Retinal pigment epithelial cell (primary cell): ENCODE data around the gene PIK3C3.
"Not testable (repeated sequence)": the region's sequence is repeated elsewhere in the genome, so short reads cannot be mapped to it uniquely, and the experiment has no call there.

Experiments used
- DNase-seq: peaks from one replicate; pipeline ENCODE4 v3.0.0-alpha.2; 2010; ENCODE audit warnings: low read depth
- H3K4me3 ChIP-seq: 2 replicates; pipeline ENCODE4 v1.5.1; 2011; ENCODE audit warnings: mild to moderate bottlenecking, low read length, control low read depth, moderate library complexity
- TF ChIP-seq, protein P1 (sequence below): conservative IDR thresholded peaks from 2 replicates; pipeline ENCODE4 v1.5.1; 2011; ENCODE audit warnings: low read depth, low read length, control low read depth, inconsistent platforms

PIK3C3 gene

DNA sequence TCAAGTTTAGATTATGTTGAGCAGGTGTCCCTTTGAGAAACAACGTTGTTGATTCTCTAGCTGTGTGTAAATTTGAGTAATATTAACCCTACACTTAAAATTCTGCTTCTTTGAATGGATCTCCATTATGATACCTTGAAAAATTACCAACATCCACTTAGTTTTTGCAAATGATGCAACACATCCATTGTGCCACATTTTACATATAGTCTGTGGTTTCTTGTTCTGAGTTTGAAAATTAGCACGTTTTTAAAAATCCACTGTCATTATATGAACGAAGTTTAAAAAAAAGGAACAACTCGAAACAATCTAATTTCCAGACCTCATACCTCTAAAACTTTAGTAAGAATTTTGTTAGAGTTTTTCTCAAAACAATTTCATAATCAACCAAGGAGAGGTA, 37.7 kb downstream of the PIK3C3 start:
- H3K4me3 ChIP-seq, result no peak overlapping the region
- no peak for DNase-seq
- TF ChIP-seq, protein P1, sequence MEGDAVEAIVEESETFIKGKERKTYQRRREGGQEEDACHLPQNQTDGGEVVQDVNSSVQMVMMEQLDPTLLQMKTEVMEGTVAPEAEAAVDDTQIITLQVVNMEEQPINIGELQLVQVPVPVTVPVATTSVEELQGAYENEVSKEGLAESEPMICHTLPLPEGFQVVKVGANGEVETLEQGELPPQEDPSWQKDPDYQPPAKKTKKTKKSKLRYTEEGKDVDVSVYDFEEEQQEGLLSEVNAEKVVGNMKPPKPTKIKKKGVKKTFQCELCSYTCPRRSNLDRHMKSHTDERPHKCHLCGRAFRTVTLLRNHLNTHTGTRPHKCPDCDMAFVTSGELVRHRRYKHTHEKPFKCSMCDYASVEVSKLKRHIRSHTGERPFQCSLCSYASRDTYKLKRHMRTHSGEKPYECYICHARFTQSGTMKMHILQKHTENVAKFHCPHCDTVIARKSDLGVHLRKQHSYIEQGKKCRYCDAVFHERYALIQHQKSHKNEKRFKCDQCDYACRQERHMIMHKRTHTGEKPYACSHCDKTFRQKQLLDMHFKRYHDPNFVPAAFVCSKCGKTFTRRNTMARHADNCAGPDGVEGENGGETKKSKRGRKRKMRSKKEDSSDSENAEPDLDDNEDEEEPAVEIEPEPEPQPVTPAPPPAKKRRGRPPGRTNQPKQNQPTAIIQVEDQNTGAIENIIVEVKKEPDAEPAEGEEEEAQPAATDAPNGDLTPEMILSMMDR, result no peak

GRCh38 chr18:41993151-41993550, 38.1 kb downstream of the PIK3C3 start:
- TF ChIP-seq, protein P1, result no peak
- H3K4me3 ChIP-seq, result no peak overlapping the region
- DNase-seq, result no peak

DNA sequence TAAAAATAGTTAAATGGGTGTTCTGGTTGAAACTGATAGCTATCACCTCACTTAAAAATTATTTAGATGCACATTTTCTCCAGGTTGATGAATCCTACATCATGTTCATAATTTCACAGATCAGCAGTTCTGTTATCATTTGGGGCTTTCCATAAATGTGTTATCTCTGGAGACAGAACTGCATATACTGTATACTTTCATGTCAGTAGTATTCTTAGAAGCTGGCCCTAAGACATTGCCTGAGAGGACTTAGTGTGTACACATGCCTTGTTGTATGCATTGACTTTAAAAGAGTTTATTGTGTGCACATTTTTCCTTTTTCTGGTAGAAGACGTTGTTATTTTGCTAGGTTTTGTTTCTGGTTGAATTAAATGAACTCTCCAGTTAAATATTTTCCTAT, 41.0 kb downstream of the PIK3C3 start:
- no peak for DNase-seq
- H3K4me3 ChIP-seq, result no peak overlapping the region
- TF ChIP-seq, protein P1, result no peak

GRCh38 chr18:41999751-42000150, 44.7 kb downstream of the PIK3C3 start:
- TF ChIP-seq, protein P1, result no peak
- no peak overlapping the region for H3K4me3 ChIP-seq
- no peak for DNase-seq

DNA sequence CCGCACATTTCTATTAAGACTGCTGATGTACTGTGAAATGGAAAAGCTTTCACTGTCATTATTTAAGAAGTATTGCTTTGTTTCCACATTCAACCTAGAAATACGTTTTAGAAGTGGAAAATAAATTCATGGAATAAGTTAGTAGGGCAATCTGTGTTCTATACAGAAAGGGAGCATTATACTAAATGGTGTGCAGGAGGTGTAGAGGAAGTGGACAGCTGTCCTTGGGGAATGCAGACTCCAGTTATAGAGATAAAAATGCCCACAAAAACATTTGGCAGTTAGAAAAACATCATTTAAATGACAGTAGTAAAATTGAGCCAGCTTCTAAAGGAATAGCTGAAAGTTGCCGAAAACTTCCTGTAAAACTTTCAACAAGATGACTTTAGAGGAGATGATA, 46.8 kb downstream of the PIK3C3 start:
- TF ChIP-seq, protein P1, result no peak
- no peak overlapping the region for H3K4me3 ChIP-seq
- DNase-seq, result no peak

- TF ChIP-seq, protein P1, result no peak
- DNase-seq, result no peak
- no peak overlapping the region for H3K4me3 ChIP-seq
Observed at GRCh38 chr18:42004653-42005052, 49.6 kb downstream of the PIK3C3 start.

DNA sequence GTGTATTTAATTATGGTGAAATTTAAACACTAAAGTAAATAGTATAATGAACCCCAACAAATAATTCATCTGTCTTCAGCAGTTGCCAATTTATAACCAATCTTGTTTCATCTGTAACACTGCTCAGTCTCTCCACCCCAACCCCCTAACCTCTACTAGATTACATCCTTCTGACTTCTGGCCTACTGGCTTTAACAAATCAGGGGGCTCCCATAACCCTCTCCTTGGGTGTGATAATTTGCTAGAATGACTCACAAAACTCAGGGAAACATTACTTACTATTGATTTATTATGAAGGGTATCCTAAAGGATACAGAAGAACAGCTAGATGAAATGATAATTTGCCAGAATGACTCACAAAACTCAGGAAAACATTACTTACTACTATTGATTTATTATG, 50.7 kb downstream of the PIK3C3 start:
- DNase-seq, result no peak
- H3K4me3 ChIP-seq, result no peak overlapping the region
- TF ChIP-seq, protein P1, result no peak

GRCh38 chr18:42009457-42009856, 54.4 kb downstream of the PIK3C3 start:
- not testable (repeated sequence) for H3K4me3 ChIP-seq, DNase-seq
